ENCODE data around the gene THPO. TPM values are rescaled to one million over a fixed set of nuclear protein-coding genes. Genes with fewer than 3 reads are reported as not detected.

THPO gene
- total and polyA plus RNA-seq, 10 donors, result 0.11 to 1.8 (median 0.42) TPM; not detected in 1

- no peak for TF ChIP-seq CTCF (IDR thresholded peaks at IDR 0.05 in 8 of 11, conservative IDR thresholded peaks at IDR 0.05 in 3 of 11)
- no peak for TF ChIP-seq POLR2AphosphoS5 (IDR thresholded peaks at IDR 0.05)
- H3K4me1 ChIP-seq, result peaks cover 0 to 46% (median 23%) of the 10 kb centered on the region in 6 donors
- H3K9me3 ChIP-seq, result no peaks in the 10 kb centered on the region
- H3K27me3 ChIP-seq (replicated peaks in 1 of 7), result no peaks in the 10 kb centered on the region
- no peak overlapping the region for H3K27ac ChIP-seq
- peaks cover 0 to 15% (median 0%) of the 10 kb centered on the region in 6 donors for H3K36me3 ChIP-seq
- no peak overlapping the region for H3K4me3 ChIP-seq
- no peak for DNase-seq
- 89 to 95% (median 91%) methylated on average over 11 to 12 of the region's 12 CpGs for WGBS, 5 donors
- intact Hi-C loops (cut with DNase I; ENCODE audit: low total_unique reads), result no loop called here
These were observed 19.8 kb downstream of the THPO start for GRCh38 chr3:184358124-184358767.

- intact Hi-C loops (cut with DNase I; ENCODE audit: low total_unique reads), result no loop called here
- TF ChIP-seq CTCF (IDR thresholded peaks at IDR 0.05 in 8 of 11, conservative IDR thresholded peaks at IDR 0.05 in 3 of 11) (no peak), POLR2AphosphoS5 (IDR thresholded peaks at IDR 0.05) (no peak), POLR2A (IDR thresholded peaks at IDR 0.05) (no peak)
- H3K4me3 ChIP-seq, result no peak overlapping the region
- peaks cover 0 to 45% (median 23%) of the 10 kb centered on the region in 6 donors for H3K4me1 ChIP-seq
- H3K36me3 ChIP-seq, result peaks cover 0 to 15% (median 0%) of the 10 kb centered on the region in 6 donors
- no peak overlapping the region for H3K27ac ChIP-seq
- H3K27me3 ChIP-seq (replicated peaks in 1 of 7), result no peaks in the 10 kb centered on the region
- H3K9me3 ChIP-seq, result no peaks in the 10 kb centered on the region
- DNase-seq, result no peak
- WGBS, 5 donors, result 87 to 94% (median 90%) methylated on average over 19 to 24 of the region's 24 CpGs
These were observed 20.5 kb downstream of the THPO start for GRCh38 chr3:184357248-184358123.

- no peak overlapping the region for H3K4me3 ChIP-seq
- H3K36me3 ChIP-seq, result peaks cover 0 to 15% (median 0%) of the 10 kb centered on the region in 6 donors
- TF ChIP-seq POLR2A (IDR thresholded peaks at IDR 0.05) (no peak), CTCF (IDR thresholded peaks at IDR 0.05 in 8 of 11, conservative IDR thresholded peaks at IDR 0.05 in 3 of 11) (no peak), POLR2AphosphoS5 (IDR thresholded peaks at IDR 0.05) (no peak)
- intact Hi-C loops (cut with DNase I; ENCODE audit: low total_unique reads), result no loop called here
- peaks cover 0 to 34% (median 15%) of the 10 kb centered on the region in 6 donors for H3K4me1 ChIP-seq
- no peaks in the 10 kb centered on the region for H3K27me3 ChIP-seq (replicated peaks in 1 of 7)
- no peak overlapping the region for H3K27ac ChIP-seq
- H3K9me3 ChIP-seq, result no peaks in the 10 kb centered on the region
- no peak for DNase-seq
- 88 to 93% (median 89%) methylated on average over 18 of the region's 18 CpGs for WGBS, 5 donors
These were observed 22.6 kb downstream of the THPO start for GRCh38 chr3:184355261-184356040.
